GM12874 (cell line): ENCODE measurements around the gene ALK.

Source experiments
- TF ChIP-seq, protein P1 (sequence below): IDR thresholded peaks from 2 replicates; pipeline ENCODE4 v1.5.1; 2011; ENCODE audit warnings: low read depth, mild to moderate bottlenecking, control low read depth, low read length, moderate library complexity; ENCODE audit not compliant: insufficient read depth

ALK gene

DNA sequence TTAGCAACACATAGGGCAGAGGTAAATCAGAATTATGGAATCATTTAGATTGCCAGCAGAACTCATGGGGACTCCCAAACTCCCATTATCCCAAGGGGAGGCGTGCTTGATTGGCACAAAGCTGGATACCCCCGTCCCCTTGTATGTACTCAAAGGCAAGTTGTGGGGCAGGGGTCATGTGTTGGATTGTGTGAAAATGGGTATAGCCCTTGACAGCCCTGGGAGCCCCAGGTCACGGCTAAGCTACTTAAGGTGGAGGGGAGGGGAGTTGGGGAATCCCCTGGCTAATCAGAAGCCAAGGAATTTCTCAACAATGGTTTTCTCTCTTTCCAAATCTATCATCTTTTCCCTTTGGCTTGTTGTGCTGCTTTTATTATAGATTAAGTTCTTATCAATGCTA is 773.4 kb downstream of the ALK start:
- TF ChIP-seq, protein P1, sequence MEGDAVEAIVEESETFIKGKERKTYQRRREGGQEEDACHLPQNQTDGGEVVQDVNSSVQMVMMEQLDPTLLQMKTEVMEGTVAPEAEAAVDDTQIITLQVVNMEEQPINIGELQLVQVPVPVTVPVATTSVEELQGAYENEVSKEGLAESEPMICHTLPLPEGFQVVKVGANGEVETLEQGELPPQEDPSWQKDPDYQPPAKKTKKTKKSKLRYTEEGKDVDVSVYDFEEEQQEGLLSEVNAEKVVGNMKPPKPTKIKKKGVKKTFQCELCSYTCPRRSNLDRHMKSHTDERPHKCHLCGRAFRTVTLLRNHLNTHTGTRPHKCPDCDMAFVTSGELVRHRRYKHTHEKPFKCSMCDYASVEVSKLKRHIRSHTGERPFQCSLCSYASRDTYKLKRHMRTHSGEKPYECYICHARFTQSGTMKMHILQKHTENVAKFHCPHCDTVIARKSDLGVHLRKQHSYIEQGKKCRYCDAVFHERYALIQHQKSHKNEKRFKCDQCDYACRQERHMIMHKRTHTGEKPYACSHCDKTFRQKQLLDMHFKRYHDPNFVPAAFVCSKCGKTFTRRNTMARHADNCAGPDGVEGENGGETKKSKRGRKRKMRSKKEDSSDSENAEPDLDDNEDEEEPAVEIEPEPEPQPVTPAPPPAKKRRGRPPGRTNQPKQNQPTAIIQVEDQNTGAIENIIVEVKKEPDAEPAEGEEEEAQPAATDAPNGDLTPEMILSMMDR: no peak

GRCh38 chr2:29146197-29146596 is 775.2 kb downstream of the ALK start:
- TF ChIP-seq, protein P1: no peak

- TF ChIP-seq, protein P1: no peak
These were observed 777.7 kb downstream of the ALK start for GRCh38 chr2:29143657-29144056.
